Thyroid gland (tissue), 4 donors: ENCODE data around the gene MAVS. TPM values are rescaled to one million over a fixed set of nuclear protein-coding genes. Genes with fewer than 3 reads are reported as not detected.

Experiments used
- DNase-seq, 2 donors: peaks; one replicate each; pipeline ENCODE4 v3.0.0-alpha.2; 2019
- H3K27ac ChIP-seq, 3 donors: fragments of 200-600 bp; sonication (generic); 1 replicate in 2 of 3; 2 replicates in 1 of 3; pipeline ENCODE4 v1.5.1; 2016 to 2019; ENCODE audit warnings: mild to moderate bottlenecking in 1 of 3, moderate library complexity in 1 of 3
- H3K27me3 ChIP-seq: fragments of 200-600 bp; sonication (generic); one replicate; pipeline ENCODE4 v1.5.1; 2019
- H3K36me3 ChIP-seq, 2 donors: fragments of 200-600 bp; sonication (generic); one replicate each; pipeline ENCODE4 v1.5.1; 2016 to 2019
- H3K4me1 ChIP-seq, 2 donors: fragments of 200-600 bp; sonication (generic); one replicate each; pipeline ENCODE4 v1.5.1; 2017 to 2019
- H3K4me3 ChIP-seq, 3 donors: fragments of 200-600 bp; sonication (generic); replicated peaks in 1 of 3; 1 replicate in 2 of 3; 2 replicates in 1 of 3; pipeline ENCODE4 v1.5.1; 2016; ENCODE audit warnings: mild to moderate bottlenecking in 1 of 3
- H3K9me3 ChIP-seq: fragments of 200-600 bp; sonication (generic); one replicate; pipeline ENCODE4 v1.5.1; 2017
- POLR2A ChIP-seq, 2 donors: fragments of 450-650 bp; IDR thresholded peaks; one replicate each; pipeline ENCODE4 v1.6.1; 2017; ENCODE audit warnings: antibody characterized with exemption in 2 of 2, mild to moderate bottlenecking in 2 of 2, moderate library complexity in 1 of 2
- WGBS, 2 donors: methylation state at CpG; one replicate each; pipeline ENCODE4 v1.1.5; 2017; 5-methylcytosine and 5-hydroxymethylcytosine counted together
- intact Hi-C: fragments of 100-400 bp; cut with DNase I; formaldehyde crosslinking; loops from one replicate; pipeline ENCODE4 v1.15.1; 2023
- microRNA counts, 2 donors: library from miRNA; unstranded; fragments of <30 nt; microRNA quantifications; one replicate each; lab custom pipeline; 2016 to 2017
- microRNA-seq: library from miRNA; unstranded; fragments of <30 nt; microRNA quantifications from one replicate; pipeline ENCODE4, GENCODE V29; 2016
- small RNA-seq: library from RNA; depleted of rRNA; stranded (forward); fragments of <200 nt; gene quantifications from one replicate; pipeline ENCODE3, GENCODE V24; 2016
- total RNA-seq, 4 donors: library from RNA; depleted of rRNA; stranded (reverse); fragments of >200 nt; gene quantifications; one replicate each; pipeline ENCODE4 v1.2.3, GENCODE V29; 2016
- TF ChIP-seq, protein P1 (sequence below), 6 experiments: fragments of 200-600 bp in 3 of 6; fragments of 450-650 bp in 3 of 6; sonication (generic) in 3 of 6; IDR thresholded peaks; one replicate each; pipeline ENCODE4 v1.5.1; 2016 to 2019; ENCODE audit warnings: antibody characterized with exemption in 6 of 6, mild to moderate bottlenecking in 2 of 6, inconsistent platforms in 1 of 6, moderate library complexity in 1 of 6

Gene MAVS
- total RNA-seq, 4 donors from 2014 or later, result 30.4 to 52.3 (median 39.0) TPM

DNA sequence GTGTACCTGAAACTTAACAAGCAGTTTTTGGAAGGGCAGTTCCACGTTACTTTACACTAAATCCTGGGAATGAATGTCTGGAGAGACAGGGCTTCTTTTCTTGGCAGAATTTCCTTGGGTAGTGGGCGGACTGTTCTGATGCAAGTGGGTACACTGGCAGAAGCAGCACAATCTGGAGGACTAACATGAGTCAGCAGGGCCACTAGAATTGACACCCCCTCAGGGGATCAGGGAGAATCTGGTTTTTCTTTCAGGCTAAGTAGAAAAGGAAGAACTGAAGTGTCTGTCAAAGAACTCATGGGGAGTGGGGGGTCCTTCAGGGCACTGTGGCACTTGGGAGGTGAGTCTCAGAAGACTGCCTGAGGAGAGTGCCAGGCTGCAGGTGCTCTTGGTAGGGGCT is 77.2 kb downstream of the MAVS start:
- H3K27me3 ChIP-seq, result no peaks in the 10 kb centered on the region
- no peak overlapping the region for H3K4me3 ChIP-seq
- H3K4me1 ChIP-seq, result peaks cover 17 to 36% of the 10 kb centered on the region in 2 donors
- DNase-seq, result peak; percentile 68 to 71
- no peak for TF ChIP-seq POLR2A (IDR thresholded peaks at IDR 0.05)
- TF ChIP-seq, protein P1, sequence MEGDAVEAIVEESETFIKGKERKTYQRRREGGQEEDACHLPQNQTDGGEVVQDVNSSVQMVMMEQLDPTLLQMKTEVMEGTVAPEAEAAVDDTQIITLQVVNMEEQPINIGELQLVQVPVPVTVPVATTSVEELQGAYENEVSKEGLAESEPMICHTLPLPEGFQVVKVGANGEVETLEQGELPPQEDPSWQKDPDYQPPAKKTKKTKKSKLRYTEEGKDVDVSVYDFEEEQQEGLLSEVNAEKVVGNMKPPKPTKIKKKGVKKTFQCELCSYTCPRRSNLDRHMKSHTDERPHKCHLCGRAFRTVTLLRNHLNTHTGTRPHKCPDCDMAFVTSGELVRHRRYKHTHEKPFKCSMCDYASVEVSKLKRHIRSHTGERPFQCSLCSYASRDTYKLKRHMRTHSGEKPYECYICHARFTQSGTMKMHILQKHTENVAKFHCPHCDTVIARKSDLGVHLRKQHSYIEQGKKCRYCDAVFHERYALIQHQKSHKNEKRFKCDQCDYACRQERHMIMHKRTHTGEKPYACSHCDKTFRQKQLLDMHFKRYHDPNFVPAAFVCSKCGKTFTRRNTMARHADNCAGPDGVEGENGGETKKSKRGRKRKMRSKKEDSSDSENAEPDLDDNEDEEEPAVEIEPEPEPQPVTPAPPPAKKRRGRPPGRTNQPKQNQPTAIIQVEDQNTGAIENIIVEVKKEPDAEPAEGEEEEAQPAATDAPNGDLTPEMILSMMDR (IDR thresholded peaks at IDR 0.05), result no peak
- no peaks in the 10 kb centered on the region for H3K9me3 ChIP-seq
- intact Hi-C loops, result no loop called here
- H3K27ac ChIP-seq, result peak overlapping the region; percentile 0 to 74 (median 56)
- WGBS, 2 donors, result 53 to 59% methylated on average over 2 of the region's 2 CpGs
- H3K36me3 ChIP-seq, result peaks cover 11 to 14% of the 10 kb centered on the region in 2 donors

DNA sequence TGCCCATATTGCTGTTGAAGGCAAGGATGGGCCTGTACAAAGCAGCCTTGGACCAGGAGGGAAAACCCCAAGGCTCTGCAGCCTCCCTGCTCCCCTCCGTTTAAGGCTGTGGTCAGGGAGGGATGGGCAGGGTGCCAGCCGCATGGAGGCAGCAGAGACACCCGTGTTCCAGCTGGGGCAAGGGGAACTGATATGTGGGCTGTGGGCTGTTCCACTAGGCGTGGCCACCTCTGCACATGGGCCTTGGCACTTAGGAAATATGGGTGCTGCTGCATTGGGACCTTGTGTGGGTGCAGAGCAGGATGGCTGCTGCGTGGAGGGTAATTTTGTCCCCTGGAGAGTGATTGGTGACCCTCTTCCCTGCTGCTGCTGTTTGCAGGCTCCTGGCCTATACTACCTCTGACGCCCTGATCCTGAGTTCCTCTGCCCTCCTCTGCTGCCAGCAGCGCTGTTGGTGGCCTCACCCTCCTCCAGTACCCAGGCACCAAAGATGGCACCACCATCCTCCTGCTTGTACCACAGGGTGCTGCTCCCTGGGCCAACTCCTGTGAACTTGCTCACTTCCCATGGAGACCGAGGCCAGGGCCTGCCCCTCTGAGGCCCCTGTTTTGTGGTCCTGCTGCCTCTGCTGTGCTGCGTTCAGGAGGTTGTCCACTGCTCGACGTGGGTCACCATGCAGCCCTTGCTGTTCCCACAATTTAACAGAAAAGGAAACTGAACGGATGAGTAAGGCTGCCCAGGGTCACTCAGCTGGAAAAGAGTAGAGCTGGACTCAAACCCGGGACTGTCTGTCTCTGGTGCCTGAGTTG is 77.9 kb downstream of the MAVS start:
- no peak overlapping the region for H3K4me3 ChIP-seq
- H3K36me3 ChIP-seq, result peaks cover 10 to 11% of the 10 kb centered on the region in 2 donors
- TF ChIP-seq, protein P1 (IDR thresholded peaks at IDR 0.05), result no peak
- no peak for TF ChIP-seq POLR2A (IDR thresholded peaks at IDR 0.05)
- peaks cover 17 to 37% of the 10 kb centered on the region in 2 donors for H3K4me1 ChIP-seq
- 67 to 84% methylated on average over 11 to 12 of the region's 13 CpGs for WGBS, 2 donors
- H3K27me3 ChIP-seq, result no peaks in the 10 kb centered on the region
- H3K27ac ChIP-seq, result peak overlapping the region; percentile 0 to 74 (median 56)
- DNase-seq, result no peak
- intact Hi-C loops, result no loop called here
- no peaks in the 10 kb centered on the region for H3K9me3 ChIP-seq

DNA sequence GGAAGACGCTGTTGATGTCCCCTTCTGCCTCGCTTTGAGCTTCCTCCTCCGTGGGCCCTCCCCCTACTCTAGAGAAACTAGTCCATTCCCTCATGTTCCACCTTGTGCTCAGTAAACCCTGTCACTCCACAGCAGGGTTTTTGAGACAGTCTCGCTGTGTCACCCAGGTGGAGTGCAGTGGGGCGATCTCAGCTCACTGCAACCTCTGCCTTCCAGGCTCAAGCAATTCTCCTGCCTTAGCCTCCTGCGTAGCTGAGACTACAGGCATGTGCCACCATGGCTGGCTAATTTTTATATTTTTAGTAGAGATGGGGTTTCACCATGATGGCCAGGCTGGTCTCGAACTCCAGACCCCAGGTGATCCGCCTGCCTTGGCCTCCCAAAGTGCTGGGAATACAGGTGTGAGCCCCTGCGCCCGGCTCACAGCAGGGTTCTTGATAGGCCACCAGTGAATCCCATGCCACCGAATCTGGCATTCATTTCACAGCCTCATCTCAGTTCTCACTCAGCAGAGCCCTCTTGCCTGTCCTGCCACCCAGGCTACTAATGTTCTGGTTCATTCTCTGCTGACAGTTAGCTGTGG is 78.6 kb downstream of the MAVS start:
- Histone ChIP-seq H3K27ac (peak overlapping the region in 1 of 3 donors; percentile 0), H3K36me3 (peaks cover 10 to 11% of the 10 kb centered on the region in 2 donors), H3K4me1 (peaks cover 20 to 44% of the 10 kb centered on the region in 2 donors), H3K4me3 (no peak overlapping the region), H3K27me3 (no peaks in the 10 kb centered on the region), H3K9me3 (no peaks in the 10 kb centered on the region)
- WGBS, 2 donors, result 92 to 94% methylated on average over 11 of the region's 11 CpGs
- no peak for DNase-seq
- intact Hi-C loops, result no loop called here
- no peak for TF ChIP-seq POLR2A (IDR thresholded peaks at IDR 0.05)
- TF ChIP-seq, protein P1 (IDR thresholded peaks at IDR 0.05), result no peak

MicroRNAs encoded within 50 kb of the gene (microRNA counts, 767-probe panel; counts per million panel counts)
- 0 counts per million in 2 donors for microRNA hsa-miR-103a-3p (lab: Ali Mortazavi, UCI)

Small RNAs within 50 kb of the gene (microRNA-seq; reads per million reads assigned to microRNA genes)
- gene MIR103A2 (not detected), gene MIR103B2 (not detected)

Small RNAs within 50 kb of the gene (small RNA-seq; reads per million reads assigned to genes)
- 1.0 reads per million, percentile 15 among the genes with 10 or more reads in this experiment for gene MIR103A2

Other genes starting within 250 kb of the MAVS start
- 1 to 10 TPM in 2 of 4 donors, under 1 TPM in 1, not detected in 1; 0.81 to 3.0 (median 3.0) TPM for gene GFRA4, start 183.4 kb upstream of the MAVS start, total RNA-seq
- gene ADAM33, start 164.8 kb upstream of the MAVS start, total RNA-seq, result 10 to 100 TPM in 2 of 4 donors, 1 to 10 TPM in 2; 9.1 to 24.5 (median 12.6) TPM
- 1 to 10 TPM; 2.6 to 9.1 (median 5.0) TPM for gene SIGLEC1, start 134.2 kb upstream of the MAVS start, total RNA-seq
- gene HSPA12B, start 114.1 kb upstream of the MAVS start, total RNA-seq, result 10 to 100 TPM in 2 of 4 donors, 1 to 10 TPM in 2; 7.3 to 19.4 (median 13.1) TPM
- gene ADISSP, start 79.1 kb upstream of the MAVS start, total RNA-seq, result 10 to 100 TPM; 11.6 to 17.0 (median 16.3) TPM
- 1 to 10 TPM in 3 of 4 donors, under 1 TPM in 1; 0.13 to 2.5 (median 2.0) TPM for gene SPEF1, start 65.4 kb upstream of the MAVS start, total RNA-seq
- gene CENPB, start 60.1 kb upstream of the MAVS start, total RNA-seq, result 10 to 100 TPM; 64.8 to 94.9 (median 80.8) TPM
- 10 to 100 TPM; 23.7 to 43.9 (median 27.8) TPM for gene CDC25B, start 50.5 kb upstream of the MAVS start, total RNA-seq
- gene AP5S1, start 26.3 kb upstream of the MAVS start, total RNA-seq, result 10 to 100 TPM; 16.0 to 46.3 (median 35.0) TPM
- gene PANK2, start 42.6 kb downstream of the MAVS start, total RNA-seq, result 10 to 100 TPM; 52.3 to 63.4 (median 61.4) TPM
- 10 to 100 TPM; 21.7 to 32.6 (median 30.9) TPM for gene RNF24, start 168.7 kb downstream of the MAVS start, total RNA-seq